Measurements from ENCODE around the gene GALK2. TPM values are rescaled to one million over a fixed set of nuclear protein-coding genes. Genes with fewer than 3 reads are reported as not detected.
A peak's percentile ranks its signal among the peaks of the same experiment; 100 is the strongest.

GALK2 gene
- total RNA-seq, 6 experiments from 2014 or later: 22.5 to 35.4 (median 29.4) TPM

GRCh38 chr15:49187549-49188245 lies 17.6 kb downstream of the GALK2 start:
- Histone ChIP-seq H3K36me3 (no peaks in the 10 kb centered on the region), H3K9me3 (no peaks in the 10 kb centered on the region), H3K4me1 (no peaks in the 10 kb centered on the region), H3K27me3 (no peaks in the 10 kb centered on the region), H3K4me3 (no peak overlapping the region), H3K27ac (no peak overlapping the region)
- no peak for DNase-seq
- intact Hi-C loops (cut with DNase I): no loop called here
- TF ChIP-seq POLR2A (IDR thresholded peaks at IDR 0.05): no peak
- TF ChIP-seq, protein P1, sequence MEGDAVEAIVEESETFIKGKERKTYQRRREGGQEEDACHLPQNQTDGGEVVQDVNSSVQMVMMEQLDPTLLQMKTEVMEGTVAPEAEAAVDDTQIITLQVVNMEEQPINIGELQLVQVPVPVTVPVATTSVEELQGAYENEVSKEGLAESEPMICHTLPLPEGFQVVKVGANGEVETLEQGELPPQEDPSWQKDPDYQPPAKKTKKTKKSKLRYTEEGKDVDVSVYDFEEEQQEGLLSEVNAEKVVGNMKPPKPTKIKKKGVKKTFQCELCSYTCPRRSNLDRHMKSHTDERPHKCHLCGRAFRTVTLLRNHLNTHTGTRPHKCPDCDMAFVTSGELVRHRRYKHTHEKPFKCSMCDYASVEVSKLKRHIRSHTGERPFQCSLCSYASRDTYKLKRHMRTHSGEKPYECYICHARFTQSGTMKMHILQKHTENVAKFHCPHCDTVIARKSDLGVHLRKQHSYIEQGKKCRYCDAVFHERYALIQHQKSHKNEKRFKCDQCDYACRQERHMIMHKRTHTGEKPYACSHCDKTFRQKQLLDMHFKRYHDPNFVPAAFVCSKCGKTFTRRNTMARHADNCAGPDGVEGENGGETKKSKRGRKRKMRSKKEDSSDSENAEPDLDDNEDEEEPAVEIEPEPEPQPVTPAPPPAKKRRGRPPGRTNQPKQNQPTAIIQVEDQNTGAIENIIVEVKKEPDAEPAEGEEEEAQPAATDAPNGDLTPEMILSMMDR (IDR thresholded peaks at IDR 0.05): no peak
- no peak for ATAC-seq
- no CpG with 5 or more reads among the region's 2 CpGs for WGBS (ENCODE audit: insufficient coverage, low coverage, low lambda C conversion rate, missing lambda C conversion rate)

DNA sequence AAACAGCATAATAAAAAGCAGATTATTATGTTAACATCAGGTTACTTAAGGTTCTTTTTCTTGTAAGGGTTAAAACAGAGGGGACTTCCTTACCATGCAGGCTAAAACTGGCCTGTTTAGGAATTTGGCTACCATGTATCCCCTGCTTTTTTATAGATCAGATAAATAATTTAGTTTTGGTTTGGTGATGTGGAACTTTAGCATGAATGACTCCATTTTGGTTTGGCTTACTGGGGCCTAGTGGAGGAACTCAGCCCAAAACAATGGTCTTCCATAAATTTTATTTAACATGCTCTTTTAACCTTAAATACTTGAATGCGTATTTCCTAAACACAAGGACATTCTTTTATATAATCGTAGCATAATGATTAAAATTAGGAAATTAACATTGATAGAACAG lies 18.9 kb downstream of the GALK2 start:
- ATAC-seq: no peak
- TF ChIP-seq, protein P1 (IDR thresholded peaks at IDR 0.05): no peak
- no peak for TF ChIP-seq POLR2A (IDR thresholded peaks at IDR 0.05)

GRCh38 chr15:49189631-49190030 lies 19.6 kb downstream of the GALK2 start:
- Histone ChIP-seq H3K9me3 (no peaks in the 10 kb centered on the region), H3K4me1 (no peaks in the 10 kb centered on the region), H3K27me3 (no peaks in the 10 kb centered on the region), H3K27ac (no peak overlapping the region), H3K36me3 (no peaks in the 10 kb centered on the region), H3K4me3 (no peak overlapping the region)
- 92% methylated on average over 2 of the region's 2 CpGs for WGBS (ENCODE audit: insufficient coverage, low coverage, low lambda C conversion rate, missing lambda C conversion rate)
- intact Hi-C loops (cut with DNase I): no loop called here
- no peak for TF ChIP-seq POLR2A (IDR thresholded peaks at IDR 0.05)
- TF ChIP-seq, protein P1 (IDR thresholded peaks at IDR 0.05): no peak
- ATAC-seq (no peak), DNase-seq (no peak)

More for the DNA sequence above, 18.9 kb downstream of the GALK2 start:
- H3K36me3 ChIP-seq: no peaks in the 10 kb centered on the region
- no peak overlapping the region for H3K4me3 ChIP-seq
- H3K4me1 ChIP-seq: no peaks in the 10 kb centered on the region
- no peaks in the 10 kb centered on the region for H3K27me3 ChIP-seq
- no peak for DNase-seq
- no peaks in the 10 kb centered on the region for H3K9me3 ChIP-seq
- H3K27ac ChIP-seq: no peak overlapping the region
- WGBS (ENCODE audit: insufficient coverage, low coverage, low lambda C conversion rate, missing lambda C conversion rate): 94% methylated on average over 2 of the region's 2 CpGs
- intact Hi-C loops (cut with DNase I): no loop called here

GRCh38 chr15:49190586-49190985 lies 20.5 kb downstream of the GALK2 start:
- TF ChIP-seq, protein P1 (IDR thresholded peaks at IDR 0.05): no peak
- no peak for TF ChIP-seq POLR2A (IDR thresholded peaks at IDR 0.05)
- Histone ChIP-seq H3K4me3 (no peak overlapping the region), H3K36me3 (no peaks in the 10 kb centered on the region), H3K27me3 (no peaks in the 10 kb centered on the region), H3K27ac (no peak overlapping the region), H3K4me1 (no peaks in the 10 kb centered on the region), H3K9me3 (no peaks in the 10 kb centered on the region)
- intact Hi-C loops (cut with DNase I): no loop called here
- peak in 1 of 4 donors; percentile 16 for ATAC-seq
- no peak for DNase-seq
- 63% methylated on average over 2 of the region's 2 CpGs for WGBS (ENCODE audit: insufficient coverage, low coverage, low lambda C conversion rate, missing lambda C conversion rate)

Measured in right lobe of liver (tissue), 6 donors.